Activated CD4-positive, alpha-beta T cell treated with anti-CD3 and anti-CD28 coated beads, Interleukin-2, Interleukin-4, amounts not matched to agents 100 ng/mL and 50 ng/mL, durations not matched to agents 16 hours and 8 hours (primary cell): ENCODE data around the gene SUPT4H1.

Experiments used
- DNase-seq: peaks from one replicate; pipeline ENCODE4 v3.0.0-alpha.2; 2020; ENCODE audit warnings: low spot score

The SUPT4H1 gene

DNA sequence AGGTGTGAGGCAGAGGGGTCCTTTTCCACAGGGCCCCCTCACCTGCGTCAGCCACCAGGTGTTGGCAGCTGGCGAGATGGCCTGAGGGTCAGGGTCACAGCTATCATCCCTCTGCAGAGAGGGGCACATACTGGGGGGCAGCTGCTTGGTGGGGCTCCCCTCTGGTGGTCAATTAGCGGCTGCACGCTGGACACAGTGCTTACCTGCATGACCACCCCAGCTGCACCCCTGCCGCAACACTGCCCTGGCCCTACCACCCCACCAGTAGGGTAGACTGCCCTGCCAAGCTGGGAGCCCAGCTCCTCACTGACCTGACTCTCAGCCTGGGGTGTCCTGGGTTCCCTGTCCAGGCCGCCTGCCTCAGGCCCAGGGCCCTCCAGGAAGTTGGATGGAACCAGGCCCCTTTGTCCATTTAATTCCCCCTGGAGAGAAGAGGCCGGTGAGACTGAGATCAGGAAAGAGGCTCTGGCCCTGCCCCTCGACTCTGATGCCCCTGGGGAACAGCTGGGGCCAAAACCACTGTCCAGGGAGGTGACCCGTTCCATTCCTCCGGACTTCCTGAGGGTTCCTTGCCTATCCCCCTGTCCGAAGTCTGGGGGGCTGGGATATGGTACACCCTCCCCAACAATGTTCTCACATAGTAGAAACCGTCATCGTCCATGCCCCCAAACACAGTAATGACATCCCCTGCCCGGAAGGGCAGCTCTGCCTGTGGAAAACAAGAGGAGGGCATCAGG lies 47.1 kb downstream of the SUPT4H1 start:
- no peak for DNase-seq

DNA sequence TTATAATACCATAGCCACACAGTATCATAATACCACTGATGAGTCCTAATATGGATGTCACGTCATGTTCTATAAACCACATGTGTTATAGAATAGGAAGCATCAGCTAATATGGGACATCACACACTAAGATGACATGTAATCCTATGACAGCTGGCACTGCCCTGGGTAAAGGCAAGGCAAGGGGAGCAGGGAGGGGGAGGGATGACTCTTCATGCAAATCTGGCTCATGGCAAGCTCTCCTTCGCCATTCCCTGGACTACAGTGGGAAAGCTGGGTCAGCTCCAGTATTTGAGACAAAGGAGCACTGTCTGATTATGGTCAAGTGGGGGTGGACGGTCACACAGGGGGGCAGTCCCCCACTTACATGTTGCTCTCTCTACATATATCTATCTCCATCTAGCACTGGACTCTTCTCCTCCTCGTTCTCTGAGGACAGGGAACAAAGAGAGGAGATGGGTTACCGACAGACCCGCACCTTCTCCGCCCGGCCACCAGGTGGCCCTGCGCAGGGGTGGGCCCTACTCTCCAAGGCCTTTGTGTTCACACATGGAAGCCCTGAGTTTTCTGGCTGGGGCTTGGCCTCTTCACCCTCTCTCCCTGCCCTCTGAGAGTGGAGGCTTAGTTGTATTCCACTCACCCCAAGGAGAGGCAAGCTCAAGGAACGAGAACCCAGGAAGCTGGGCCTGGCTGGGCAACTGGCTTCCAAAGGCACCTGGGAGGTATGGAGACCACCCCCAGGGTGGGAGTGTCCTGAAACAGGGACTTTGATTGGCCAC lies 47.8 kb downstream of the SUPT4H1 start:
- peak; percentile 63 for DNase-seq

DNA sequence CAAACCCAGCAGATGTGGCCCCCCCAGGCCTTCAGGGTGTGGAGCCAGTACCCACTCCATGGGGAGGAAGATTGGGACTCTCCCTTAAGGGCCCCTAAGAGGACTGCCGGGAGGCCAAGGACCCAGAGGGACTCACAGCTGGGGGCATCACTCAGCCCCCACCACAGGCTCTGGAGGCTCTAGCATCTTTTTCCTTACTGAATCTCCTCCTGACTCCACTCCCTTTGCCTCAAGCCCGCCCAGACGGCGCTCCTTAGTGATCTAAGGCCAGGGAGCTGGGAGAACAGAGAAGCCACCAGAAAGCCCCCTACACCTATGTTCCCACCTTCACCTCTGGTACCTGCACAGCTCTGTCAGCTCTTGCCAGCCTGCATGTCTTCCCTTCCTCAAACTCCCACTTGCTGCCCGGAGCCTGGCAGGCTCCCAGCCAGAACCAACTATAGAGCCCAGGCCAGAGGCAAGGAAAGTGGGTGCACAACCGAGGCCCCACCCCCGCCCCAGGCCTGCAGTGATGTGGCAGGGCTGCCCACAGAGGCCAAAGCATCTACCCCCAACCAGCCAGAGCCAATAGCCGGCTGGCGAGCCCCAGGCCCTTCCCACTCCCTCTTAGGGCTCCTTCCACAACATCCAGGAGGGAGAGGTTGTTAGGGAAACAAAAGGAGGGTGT lies 48.9 kb downstream of the SUPT4H1 start:
- DNase-seq, result no peak

DNA sequence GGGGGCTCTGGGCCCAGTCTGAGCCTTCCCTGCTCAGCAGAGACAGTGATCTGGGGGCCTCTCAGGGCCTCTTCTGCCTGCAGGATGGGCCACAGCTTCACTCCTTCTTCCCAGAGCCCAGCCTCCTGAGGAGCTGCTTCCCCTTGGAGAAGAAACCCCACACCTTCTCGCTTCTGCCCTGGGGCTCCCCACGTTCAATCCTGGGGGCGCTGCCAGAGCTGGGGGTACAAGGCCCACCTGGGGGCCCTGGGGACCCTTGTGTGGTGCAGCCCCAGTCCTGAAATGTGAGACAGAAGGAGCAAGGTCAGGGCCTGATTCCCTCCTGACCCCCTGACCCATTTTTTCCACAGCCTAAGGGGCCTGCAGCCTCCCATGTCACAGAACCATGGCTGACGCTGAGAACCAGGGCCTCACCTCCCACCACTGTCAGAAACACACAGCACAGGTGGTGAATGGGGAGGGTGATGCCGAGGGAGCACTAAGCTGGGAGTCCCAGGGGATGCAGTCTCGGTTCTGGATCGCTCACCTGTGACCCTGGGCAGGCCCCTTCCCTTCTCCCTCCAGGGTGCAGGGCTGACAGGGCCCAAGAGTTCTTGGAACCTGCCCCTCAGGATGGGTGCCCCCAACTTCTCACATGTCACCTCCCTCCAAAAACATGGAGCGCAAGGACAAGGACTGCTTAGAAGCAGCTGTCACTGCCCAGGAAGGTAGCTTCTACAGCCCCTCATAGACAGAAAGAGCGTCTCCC lies 49.7 kb downstream of the SUPT4H1 start:
- DNase-seq, result no peak

DNA sequence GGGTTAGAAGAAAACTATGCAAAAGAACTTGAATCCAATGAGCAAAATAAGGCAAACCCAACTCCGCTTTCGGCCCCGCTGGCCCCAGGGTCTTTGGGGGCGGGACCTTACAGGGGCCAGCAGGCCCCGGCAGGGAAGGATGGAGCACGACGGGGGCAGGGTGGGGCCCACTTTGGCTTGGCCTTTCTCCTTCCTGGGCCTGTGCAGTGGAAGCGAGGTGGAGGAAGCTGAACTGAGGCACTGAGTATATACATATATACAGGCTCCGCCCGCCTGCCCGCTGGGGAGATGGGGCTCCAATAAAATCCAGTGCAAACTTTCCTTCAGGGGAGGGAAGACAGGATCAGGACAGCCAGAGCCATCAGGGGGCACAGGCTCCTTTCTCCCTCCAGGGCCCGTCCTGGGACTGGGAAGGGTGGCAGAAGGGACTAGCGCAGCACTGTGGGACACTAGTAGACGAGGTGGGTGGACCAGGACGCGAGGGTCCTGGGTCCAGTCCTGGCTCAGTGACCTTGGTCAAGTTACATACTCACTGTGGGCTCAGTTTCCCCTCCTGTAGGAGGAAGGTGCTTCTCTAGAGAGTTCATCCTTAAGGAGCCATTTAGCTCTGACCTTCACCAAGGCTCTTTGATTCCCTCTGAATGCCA lies 50.4 kb downstream of the SUPT4H1 start:
- DNase-seq, result no peak

- no peak for DNase-seq
Measured at GRCh38 chr17:58300336-58300735, 51.7 kb downstream of the SUPT4H1 start.
